ENCODE measurements around the gene ARHGEF25. TPM values are rescaled to one million over a fixed set of nuclear protein-coding genes. Genes with fewer than 3 reads are reported as not detected.

ARHGEF25 gene
- total and polyA plus RNA-seq, 2 of the 13 experiments (the other 11 are each of a cell fraction or from before 2014, with no cell fraction given), result 11.5 to 12.5 TPM

- no peak; the same call in 1 of the 2 replicates for TF ChIP-seq PRDM10 (CRISPR knock-in tag; IDR thresholded peaks at IDR 0.05; ENCODE audit: low read depth)
- no peak for TF ChIP-seq ZBTB20 (CRISPR knock-in tag; IDR thresholded peaks at IDR 0.05; ENCODE audit: borderline replicate concordance, low read depth)
- TF ChIP-seq ZNF607 (CRISPR knock-in tag; IDR thresholded peaks at IDR 0.05; ENCODE audit: borderline replicate concordance), result no peak
- TF ChIP-seq ZNF703 (CRISPR knock-in tag; IDR thresholded peaks at IDR 0.05; ENCODE audit: borderline replicate concordance), result peak; percentile 38; the same call in 1 of the 2 replicates
- peak; percentile 65; the same call in 1 of the 2 replicates for TF ChIP-seq SIN3A (IDR thresholded peaks at IDR 0.05; ENCODE audit: borderline replicate concordance, low read depth, low read length)
- TF ChIP-seq ZNF280D (CRISPR knock-in tag; IDR thresholded peaks at IDR 0.05), result no peak
- TF ChIP-seq ZNF646 (CRISPR knock-in tag; IDR thresholded peaks at IDR 0.05), result no peak
- TF ChIP-seq MED8 (CRISPR knock-in tag; IDR thresholded peaks at IDR 0.05; ENCODE audit: insufficient replicate concordance), result no peak
- TF ChIP-seq, protein P1, sequence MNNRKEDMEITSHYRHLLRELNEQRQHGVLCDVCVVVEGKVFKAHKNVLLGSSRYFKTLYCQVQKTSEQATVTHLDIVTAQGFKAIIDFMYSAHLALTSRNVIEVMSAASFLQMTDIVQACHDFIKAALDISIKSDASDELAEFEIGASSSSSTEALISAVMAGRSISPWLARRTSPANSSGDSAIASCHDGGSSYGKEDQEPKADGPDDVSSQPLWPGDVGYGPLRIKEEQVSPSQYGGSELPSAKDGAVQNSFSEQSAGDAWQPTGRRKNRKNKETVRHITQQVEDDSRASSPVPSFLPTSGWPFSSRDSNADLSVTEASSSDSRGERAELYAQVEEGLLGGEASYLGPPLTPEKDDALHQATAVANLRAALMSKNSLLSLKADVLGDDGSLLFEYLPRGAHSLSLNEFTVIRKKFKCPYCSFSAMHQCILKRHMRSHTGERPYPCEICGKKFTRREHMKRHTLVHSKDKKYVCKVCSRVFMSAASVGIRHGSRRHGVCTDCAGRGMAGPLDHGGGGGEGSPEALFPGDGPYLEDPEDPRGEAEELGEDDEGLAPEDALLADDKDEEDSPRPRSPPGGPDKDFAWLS (CRISPR knock-in tag; IDR thresholded peaks at IDR 0.05; ENCODE audit: borderline replicate concordance), result no peak
- TF ChIP-seq SRF (IDR thresholded peaks at IDR 0.05; ENCODE audit: low read depth, low read length), result no peak
These were observed 35.2 kb upstream of the ARHGEF25 start (continued) for GRCh38 chr12:57575771-57576612.
